GM21576 (cell line): Measurements from ENCODE around the gene PDE4B.
A peak's percentile ranks its signal among the peaks of the same experiment; 100 is the strongest.
"Not testable (repeated sequence)": the region's sequence is repeated elsewhere in the genome, so short reads cannot be mapped to it uniquely, and the experiment has no call there.

Source experiments
- ATAC-seq: cut with Tn5 transposase; IDR thresholded peaks from one replicate; pipeline ENCODE4 v1.9.1; 2021; ENCODE audit warnings: mild to moderate bottlenecking, moderate library complexity; ENCODE audit not compliant: unreplicated experiment

Gene PDE4B

DNA sequence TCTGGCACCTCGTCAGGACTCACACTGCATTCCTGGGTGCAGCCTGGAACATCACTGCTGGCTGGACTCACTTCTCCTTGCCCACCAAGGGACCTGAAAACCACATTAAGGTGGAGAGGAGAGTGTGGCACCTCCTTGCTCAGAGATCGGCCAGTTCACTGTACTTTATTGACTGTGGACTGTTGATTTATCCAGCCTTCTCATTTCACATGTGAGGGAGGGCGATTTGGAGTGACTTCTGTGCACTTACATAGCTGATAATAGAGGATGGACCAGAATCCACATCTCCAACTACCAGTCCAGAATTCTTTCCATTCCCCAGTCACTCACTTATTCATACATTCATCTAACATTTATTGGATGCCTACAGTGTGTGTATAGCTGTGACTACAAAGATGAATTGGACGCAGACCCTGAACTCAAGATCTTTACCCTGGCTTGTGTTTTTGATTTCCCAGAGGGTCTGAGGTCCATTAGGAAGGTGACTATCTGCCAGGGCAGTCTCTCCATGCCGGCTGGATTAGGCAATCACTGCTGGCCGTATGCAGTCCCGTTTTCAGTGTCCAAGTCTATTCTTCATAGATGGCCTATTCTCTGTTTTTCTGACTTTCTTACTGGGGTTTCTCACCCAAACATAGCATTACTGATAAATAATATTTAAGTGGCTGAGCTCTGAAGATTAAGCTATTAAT lies 507.7 kb downstream of the PDE4B start:
- ATAC-seq: no peak

DNA sequence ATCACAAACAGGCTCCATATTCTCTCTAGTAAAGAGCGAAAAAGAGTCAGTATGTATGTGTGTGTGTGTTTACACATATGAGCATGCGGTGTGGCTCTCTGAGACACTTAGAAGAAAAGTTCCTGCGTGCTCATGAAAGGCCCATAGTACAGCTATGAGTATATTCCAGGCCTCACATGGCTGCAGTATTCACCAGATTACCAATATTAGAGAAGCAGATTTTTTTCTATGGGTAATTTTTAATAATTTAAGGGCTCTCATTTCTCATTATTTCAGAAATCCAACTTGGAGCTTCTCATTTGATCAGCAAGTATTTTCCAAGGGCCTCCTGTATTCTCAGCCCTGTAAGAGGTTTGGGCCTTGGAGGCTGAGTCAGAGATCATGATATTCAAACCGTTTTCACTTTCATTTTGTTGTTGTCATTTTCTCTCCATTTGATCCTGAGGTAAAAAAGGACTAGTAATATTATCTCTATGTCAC lies 508.3 kb downstream of the PDE4B start:
- peak; percentile 85 for ATAC-seq

DNA sequence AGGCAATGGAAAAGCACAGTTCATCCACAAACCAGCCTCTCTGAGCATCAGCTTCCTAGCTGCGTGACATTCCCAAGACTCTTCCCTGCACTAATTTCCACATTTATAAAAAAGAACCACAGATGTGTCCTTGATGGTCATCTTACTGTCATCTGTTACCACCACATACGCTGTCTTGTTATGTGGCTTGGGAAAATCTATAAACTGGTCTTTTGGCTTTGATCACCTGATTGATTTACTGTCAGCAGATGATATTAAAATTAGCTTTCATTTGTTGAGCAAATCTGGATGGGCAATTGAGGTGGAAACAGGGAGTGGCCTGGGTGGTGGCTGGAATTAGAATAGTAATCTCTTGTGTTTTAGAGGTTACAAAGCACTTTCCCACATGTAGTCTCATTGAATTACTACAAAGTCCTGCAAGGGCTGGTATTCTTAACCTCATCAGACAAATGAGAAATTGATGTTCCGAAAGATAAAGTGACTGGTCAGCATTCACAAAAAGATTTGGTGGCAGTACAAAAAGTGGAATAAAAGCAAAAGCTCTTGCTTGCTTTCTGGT lies 509.6 kb downstream of the PDE4B start:
- no peak for ATAC-seq

DNA sequence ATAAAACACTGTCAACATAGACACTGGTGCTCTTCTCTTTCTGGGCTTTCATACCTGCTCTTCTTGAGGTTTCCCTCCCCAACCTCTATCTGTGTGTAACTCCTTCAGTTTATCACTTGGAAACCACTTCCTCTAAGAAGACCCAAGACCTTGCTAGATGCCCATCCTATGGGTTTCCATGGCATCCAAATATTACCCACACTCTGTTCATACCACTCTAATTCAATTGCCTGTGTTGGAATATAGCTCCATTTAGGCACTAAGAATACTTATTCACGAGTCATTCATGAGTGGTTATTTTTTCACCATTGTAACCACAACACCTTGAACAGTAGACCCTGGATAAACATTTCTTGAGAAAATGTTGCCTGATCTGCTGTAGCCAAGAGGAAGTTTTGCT lies 510.1 kb downstream of the PDE4B start:
- ATAC-seq: no peak

DNA sequence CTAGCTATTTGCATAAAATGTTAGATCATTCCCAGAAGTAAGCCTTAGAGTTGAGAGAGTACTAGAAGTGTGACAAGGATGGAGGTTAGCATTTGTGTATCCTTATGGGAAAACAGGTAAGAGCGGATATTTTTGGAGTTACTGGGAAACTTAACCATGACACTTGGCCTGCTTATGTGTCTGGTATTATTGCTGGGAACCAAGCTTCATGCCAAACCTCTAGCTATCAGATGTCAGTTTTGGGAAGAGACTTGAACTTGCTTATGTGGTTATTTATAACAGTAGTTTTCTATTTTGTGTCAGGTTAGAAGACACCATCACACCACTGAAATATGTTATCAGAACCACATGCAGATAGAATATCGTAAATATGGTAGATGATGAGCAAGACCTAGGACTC lies 511.0 kb downstream of the PDE4B start:
- ATAC-seq: no peak

DNA sequence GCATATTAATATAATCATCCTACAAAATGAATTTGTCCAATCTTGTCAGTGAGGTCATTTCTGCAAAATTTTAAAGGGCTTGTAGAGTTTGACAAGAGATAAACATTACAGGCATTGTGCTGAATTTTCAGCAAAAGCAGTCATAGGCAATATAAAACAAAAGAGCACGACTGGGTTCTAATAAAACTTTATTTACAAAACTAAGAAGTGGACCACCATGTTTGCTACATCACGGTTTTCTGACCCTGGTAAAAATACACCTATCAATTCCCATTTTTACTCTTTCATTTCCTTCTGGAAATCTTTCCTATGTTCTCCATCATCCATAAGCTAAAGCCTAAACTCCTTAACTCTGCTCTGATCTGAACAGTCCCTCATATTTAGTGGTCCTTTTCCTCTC lies 511.4 kb downstream of the PDE4B start:
- no peak for ATAC-seq

DNA sequence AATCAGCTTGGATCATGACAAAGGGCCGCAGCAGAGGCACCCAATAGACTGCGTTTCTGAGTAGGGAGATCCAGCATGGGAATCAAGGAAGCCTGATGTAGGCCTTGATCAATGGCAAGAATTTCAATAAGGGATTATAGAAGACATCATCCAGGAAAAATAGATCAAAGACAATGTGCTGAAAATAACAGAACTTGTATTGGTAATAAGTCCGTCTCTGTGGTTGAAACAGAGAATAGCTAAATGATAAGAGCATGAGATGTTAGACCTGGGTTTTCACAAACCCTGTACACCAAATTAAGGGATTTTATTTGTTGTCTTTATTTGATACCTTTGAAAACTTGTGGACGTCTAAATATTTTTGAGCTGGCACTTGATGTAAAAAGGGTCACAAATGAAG lies 513.2 kb downstream of the PDE4B start:
- no peak for ATAC-seq

DNA sequence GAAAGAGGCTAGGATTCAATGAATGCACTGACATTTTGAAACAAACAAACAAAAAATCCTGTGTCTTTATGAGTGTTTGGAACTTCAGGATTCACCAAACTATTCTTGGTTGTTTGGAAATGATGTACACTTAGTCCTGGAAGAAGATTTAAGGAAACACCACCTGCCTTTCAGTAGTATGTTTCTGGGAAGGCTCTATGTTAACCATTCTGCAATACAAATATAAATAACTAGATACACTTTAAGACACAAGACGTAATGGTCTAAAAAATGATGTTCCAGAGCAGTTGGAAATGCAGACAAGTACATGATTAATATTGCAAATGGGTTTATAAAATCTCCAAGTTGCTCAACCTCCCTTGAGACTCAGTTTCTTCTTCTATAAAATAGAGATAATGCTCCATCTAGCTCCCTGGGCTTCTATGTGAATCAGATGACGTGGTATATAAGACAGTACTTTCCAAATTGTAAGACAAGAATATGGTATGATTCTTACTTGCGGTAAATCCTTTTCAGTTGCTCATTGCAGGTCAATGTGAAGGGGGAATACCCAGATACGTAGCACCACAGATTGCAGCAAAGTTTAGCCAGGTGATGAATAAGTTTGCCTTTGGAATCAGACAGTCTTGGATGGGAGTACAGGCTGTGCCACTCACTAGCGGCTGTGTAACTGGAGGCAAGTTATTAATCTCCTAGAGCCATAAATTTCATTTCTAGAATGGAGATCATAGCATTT lies 516.5 kb downstream of the PDE4B start:
- no peak for ATAC-seq

DNA sequence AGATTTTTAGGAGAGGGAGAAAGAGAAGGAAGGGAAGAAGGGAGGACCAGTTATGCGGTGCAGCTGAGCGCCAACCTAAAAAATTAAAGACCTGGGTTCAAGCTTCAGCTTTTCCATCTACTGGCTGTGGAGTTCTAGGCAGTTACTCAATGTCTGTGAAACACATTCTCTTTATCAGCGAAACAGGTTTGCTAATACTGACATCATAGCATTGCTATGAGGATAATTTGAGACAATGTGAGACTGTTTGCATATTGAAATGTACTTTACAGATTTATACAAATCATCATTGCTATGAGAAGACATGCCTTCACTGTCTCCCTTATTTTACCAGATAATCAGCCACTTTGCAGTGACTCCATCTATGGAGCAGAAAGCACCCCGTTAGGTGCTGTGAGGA lies 518.4 kb downstream of the PDE4B start:
- ATAC-seq: no peak

DNA sequence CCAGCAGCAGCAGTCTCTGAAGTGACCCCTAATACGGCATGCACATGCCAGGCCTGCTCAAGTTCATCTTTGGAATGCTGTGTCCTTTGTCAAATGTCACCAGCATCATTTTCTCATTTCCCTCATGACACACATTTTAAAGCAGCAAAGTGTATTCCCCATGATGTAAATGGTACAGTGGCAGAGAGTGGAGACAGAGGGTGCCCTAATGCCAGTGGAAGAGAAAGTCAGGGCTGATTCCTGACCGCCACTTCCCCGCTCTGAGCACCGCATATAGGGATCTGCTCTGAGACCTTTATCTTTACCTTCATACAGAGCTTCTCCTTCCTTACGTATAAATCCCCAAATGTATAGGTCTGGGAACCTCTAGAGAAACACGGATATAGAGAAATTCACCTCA lies 518.9 kb downstream of the PDE4B start:
- no peak for ATAC-seq

DNA sequence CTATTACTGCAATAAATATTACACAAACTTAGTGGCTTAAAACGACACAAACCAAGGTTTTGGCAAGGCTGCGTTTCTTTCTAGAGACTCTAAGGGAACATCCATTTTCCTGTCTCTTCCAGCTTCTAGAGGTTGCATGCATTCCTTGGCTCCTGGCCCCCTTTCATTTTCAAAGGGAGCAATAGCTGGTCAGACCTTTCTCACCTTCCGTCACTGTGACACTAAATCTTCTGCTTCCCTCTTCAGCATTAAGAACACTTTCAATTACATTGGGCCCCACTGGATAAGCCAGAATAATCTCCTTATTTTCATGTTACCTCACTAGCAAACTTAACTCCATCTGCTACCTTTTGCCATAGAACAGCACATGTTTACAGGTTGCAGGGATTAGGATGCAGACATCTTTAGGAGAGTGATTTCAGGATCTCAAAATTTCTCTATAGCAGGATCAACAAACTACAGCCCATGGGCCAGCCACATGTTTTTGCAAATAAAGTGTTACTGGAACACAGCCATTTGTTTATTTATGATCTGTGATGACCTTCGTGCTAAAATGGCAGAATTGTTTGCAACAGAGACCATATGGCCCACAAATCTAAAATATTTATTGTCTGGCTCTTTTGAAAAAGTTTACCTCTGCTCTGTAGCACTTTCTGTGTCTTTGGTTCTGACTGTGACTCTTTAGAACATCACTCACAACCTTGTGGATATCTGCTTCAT lies 519.7 kb downstream of the PDE4B start:
- no peak for ATAC-seq

DNA sequence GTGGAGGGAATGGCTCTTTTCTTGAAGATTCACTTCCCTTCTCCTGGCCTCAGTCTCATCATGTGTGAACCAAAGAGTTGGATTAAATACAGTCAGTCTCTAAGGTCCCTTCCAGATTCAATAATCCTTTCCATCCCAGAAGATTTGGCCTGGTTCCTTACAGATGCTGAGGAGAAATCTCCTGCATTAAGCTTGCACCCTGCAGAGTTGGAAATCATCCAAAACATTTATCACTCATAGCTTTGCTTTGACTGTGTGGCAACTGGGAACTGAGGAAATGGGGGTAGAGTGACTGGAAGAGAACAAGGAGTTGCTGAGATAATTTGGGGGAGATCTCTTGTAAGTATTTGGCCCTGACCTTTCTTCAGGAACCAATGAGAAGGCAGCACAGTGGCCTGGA lies 520.7 kb downstream of the PDE4B start:
- no peak for ATAC-seq

DNA sequence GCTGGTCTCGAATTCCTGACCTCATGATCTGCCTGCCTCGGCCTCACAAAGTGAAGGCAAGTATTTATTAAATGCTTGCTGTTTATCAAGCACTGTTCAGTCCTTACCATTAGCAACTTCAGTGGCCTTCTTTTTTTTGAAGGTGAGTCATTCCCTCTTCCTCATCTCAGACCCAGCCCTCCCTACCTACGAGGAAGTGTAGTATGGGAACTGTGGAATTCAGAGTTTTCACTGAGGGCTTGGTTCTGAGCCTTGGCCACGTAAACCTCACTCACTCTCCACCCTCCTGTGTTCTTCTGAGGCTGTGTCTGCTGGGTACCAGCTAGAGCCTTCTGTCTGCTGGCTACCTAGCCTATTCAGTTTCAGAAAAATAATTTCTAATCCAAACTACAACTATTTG lies 523.0 kb downstream of the PDE4B start:
- no peak for ATAC-seq

DNA sequence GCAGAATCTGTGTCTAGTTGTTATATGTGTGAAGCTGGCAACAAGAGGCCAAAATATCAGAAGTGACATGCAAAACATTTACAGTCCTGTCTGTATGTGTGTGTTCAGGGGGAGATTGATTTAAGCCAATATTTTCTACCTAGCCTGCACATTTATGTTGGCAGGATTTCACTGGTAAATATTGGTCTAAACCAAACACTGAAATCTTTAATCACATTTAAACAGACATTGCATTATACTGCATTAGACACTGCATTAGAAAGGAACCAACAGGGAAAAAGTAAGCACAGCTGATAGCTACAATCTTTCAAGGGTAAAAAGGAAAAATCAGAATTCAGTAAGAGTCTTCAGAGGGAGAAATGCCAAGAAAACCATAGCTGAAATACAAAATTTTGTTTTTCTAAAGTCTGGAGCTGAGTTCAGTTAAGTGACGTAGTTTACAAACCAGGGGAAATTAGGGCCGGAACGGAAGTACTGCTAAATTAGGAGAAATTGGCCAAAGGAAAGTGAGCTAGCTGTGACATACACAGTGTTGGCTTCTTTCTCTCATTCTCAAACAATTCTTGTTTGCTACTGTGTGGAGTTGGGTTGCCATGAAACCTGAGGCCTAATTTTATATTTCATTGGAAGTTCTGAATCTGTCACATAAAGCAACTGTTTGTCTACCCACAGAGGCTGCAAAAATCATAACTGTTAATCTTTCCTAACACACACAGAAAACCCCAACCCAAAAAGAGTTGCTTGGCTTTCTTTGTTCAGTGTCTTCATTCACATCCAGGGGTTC lies 524.0 kb downstream of the PDE4B start:
- ATAC-seq: no peak

DNA sequence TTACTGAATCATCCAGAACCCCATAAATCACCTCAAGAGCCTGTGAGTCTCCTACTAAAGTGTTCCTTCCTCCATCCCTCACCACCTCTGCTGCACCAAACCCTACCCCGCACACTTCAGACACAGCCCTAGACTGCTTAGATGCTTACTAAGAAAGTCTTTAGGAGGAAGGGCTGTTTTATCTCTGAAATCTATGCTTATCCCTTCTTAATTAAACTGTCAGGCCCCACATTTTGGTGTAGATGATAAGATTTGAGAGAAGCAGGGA lies 524.5 kb downstream of the PDE4B start:
- no peak for ATAC-seq

DNA sequence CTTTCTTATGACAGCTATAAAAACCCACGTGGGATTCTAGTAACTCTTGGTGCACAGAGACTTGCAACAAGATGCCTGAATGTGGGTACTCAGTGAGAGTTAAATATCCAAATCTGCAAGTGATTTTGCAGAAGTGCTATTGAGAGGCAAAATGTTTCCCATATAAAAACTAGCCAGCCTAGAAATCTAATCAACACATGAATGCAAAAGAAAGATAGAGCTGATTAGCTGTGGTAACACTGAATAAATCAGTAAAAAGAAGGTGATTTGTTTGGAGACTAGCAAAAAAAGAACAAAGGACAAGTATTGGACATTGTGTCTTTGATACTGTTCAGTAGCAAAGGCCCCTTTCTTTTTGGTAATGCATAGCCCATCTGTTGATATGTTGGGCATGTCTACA lies 527.5 kb downstream of the PDE4B start:
- no peak for ATAC-seq

DNA sequence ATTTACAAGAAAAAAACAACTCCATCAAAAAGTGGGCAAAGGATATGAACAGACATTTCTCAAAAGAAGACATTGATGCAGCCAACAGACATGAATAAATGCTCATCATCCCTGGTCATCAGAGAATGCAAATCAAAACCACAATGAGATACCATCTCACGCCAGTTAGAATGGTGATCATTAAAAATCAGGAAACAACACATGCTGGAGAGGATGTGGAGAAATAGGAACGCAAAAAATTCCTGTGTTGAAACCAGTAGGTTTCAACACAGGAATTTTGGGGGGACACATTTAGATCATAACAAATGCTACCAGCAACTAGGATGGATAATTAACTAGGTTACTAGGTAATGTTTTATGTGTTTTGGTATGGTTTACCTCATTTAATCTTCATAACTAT lies 529.8 kb downstream of the PDE4B start:
- ATAC-seq: not testable (repeated sequence)

DNA sequence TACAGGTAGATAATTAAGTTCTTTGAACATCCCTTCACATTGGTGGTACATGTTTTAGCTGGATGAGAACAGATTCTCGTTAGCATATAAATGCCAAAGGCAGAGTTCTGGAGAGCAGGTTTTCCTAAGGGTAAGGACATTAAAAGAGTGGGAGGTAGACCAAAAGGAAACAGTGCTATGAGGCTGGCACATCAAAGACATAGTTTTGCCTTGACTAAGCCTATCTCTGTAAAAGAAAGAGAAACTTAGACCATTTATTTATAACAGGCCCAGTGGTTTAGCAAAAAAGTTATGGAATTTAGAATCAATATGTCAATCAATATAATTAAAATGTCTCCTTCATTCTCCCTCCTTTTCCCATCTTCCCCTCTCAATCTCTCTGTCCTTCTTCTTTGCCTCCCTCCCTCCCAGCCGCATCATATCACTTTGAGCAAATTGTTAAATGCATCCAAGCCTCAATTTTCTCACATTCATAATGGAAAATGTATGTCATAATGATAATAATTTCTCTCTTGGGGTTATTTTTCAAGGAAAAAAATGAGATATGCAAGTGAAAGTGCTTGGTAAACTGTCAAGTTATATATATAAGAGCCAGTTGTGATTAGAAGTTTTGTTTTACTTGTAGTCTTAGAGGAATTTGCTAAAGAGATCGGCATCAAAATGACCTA lies 531.4 kb downstream of the PDE4B start:
- no peak for ATAC-seq

DNA sequence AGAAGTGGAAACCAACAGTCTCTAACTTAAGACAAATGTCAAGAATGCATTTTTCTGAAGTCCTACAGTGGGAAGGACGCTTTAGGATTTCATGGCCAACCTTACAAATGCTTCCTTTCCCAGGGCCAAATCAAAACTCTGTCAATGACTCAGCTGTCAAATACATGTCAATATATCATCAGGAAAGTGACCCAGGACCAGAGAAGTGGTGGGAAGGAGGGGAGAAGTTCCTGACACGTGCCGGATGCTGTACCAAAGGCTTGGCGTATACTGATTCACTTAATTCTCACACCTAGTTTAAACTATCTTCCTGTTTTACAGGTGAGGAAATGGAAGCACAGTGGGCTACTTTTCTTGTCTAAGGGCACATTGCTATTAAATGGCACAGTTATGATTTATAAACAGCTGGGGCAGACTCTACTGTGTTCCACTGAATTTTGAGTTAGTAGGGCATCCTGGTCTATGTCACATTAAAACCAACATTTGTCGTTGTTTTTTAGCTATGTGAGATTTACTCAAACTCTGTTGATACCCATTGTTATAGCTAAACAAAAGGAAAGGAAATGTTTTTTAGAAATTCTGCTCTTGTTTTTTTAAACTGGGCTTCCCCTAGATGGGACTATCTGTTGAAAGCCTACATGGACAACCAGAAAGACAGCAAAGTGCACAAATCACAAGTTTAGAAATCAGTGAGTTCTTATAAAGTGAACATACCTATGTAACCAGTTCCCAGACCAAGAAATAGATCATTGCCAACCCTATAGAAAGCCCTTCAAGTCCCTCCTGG lies 533.1 kb downstream of the PDE4B start:
- ATAC-seq: no peak

DNA sequence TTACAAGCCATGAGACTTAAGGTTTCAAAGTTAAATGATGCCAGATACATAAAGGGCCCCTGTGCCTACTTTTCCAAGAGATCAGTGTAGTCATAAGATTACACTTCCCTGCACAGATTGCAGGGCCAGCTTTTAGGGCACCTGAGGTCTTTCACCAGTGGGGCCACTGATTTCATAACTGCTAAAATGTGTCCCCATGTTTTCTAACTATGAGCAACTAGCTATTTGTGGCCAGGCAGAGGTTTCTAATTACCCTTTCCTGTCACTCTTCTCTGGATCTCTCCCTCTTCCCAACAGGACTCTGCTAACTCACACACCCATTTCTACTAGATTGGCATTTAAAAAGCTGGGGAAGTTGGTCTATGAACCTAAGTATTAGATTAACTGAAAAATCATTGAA lies 534.2 kb downstream of the PDE4B start:
- no peak for ATAC-seq
